Astrocyte (in vitro differentiated cells and primary cell): ENCODE results near the gene MKNK2. TPM values are rescaled to one million over a fixed set of nuclear protein-coding genes. Genes with fewer than 3 reads are reported as not detected.

Source experiments
- DNase-seq: peaks from one replicate; pipeline ENCODE4 v3.0.0-alpha.2; 2010; ENCODE audit warnings: low read depth
- FAIRE-seq: peaks from 2 replicates; lab custom pipeline; 2011; peaks lifted over from hg19 to GRCh38; lab: Jason Lieb, UNC
- H2AFZ ChIP-seq: 2 replicates; pipeline ENCODE4 v1.6.0; 2012; ENCODE audit warnings: low read depth, low read length, inconsistent platforms
- H3K27ac ChIP-seq: 2 replicates; pipeline ENCODE4 v1.5.1; 2011; ENCODE audit warnings: low read depth, low read length, inconsistent platforms
- H3K27me3 ChIP-seq: 2 replicates; pipeline ENCODE4 v1.6.0; 2011; ENCODE audit warnings: low read length, inconsistent platforms; ENCODE audit not compliant: insufficient read depth
- H3K36me3 ChIP-seq: 2 replicates; pipeline ENCODE4 v1.5.1; 2011; ENCODE audit warnings: low read length, inconsistent platforms; ENCODE audit not compliant: insufficient read depth
- H3K4me1 ChIP-seq: 2 replicates; pipeline ENCODE4 v1.5.1; 2011; ENCODE audit warnings: low read length, inconsistent platforms; ENCODE audit not compliant: insufficient read depth
- H3K4me2 ChIP-seq: 2 replicates; pipeline ENCODE4 v1.6.0; 2012; ENCODE audit warnings: low read length, inconsistent platforms
- H3K4me3 ChIP-seq: 2 replicates; pipeline ENCODE4 v1.5.1; 2011; ENCODE audit warnings: low read depth, mild to moderate bottlenecking, low read length, inconsistent platforms; ENCODE audit not compliant: insufficient read depth
- H3K79me2 ChIP-seq: 2 replicates; pipeline ENCODE4 v1.6.0; 2012; ENCODE audit warnings: mild to moderate bottlenecking, low read length, inconsistent platforms; ENCODE audit not compliant: insufficient read depth
- H3K9ac ChIP-seq: 2 replicates; pipeline ENCODE4 v1.6.0; 2012; ENCODE audit warnings: mild to moderate bottlenecking, low read length, inconsistent platforms
- H3K9me3 ChIP-seq: 2 replicates; pipeline ENCODE4 v1.5.1; 2012; ENCODE audit warnings: low read depth, mild to moderate bottlenecking, low read length, inconsistent platforms; ENCODE audit not compliant: insufficient read depth
- H4K20me1 ChIP-seq: 2 replicates; pipeline ENCODE4 v1.6.0; 2012; ENCODE audit warnings: low read length, inconsistent platforms; ENCODE audit not compliant: insufficient read depth
- H3K27ac Mint-ChIP-seq: one replicate; pipeline ENCODE4 v1.8.0; 2021; ENCODE audit warnings: mild to moderate bottlenecking, mixed read lengths; ENCODE audit not compliant: unreplicated experiment
- H3K27me3 Mint-ChIP-seq: one replicate; pipeline ENCODE4 v1.8.0; 2021; ENCODE audit warnings: low read depth, mixed read lengths; ENCODE audit not compliant: unreplicated experiment
- H3K36me3 Mint-ChIP-seq: one replicate; pipeline ENCODE4 v1.8.0; 2021; ENCODE audit warnings: low read depth, mixed read lengths; ENCODE audit not compliant: unreplicated experiment
- H3K4me1 Mint-ChIP-seq: one replicate; pipeline ENCODE4 v1.8.0; 2021; ENCODE audit warnings: low read depth, mixed read lengths; ENCODE audit not compliant: unreplicated experiment
- H3K4me3 Mint-ChIP-seq: one replicate; pipeline ENCODE4 v1.8.0; 2021; ENCODE audit warnings: mild to moderate bottlenecking, moderate library complexity, mixed read lengths; ENCODE audit not compliant: unreplicated experiment
- H3K9me3 Mint-ChIP-seq: one replicate; pipeline ENCODE4 v1.8.0; 2021; ENCODE audit warnings: mild to moderate bottlenecking, mixed read lengths; ENCODE audit not compliant: unreplicated experiment
- EZH2 ChIP-seq: IDR thresholded peaks from 2 replicates; pipeline ENCODE4 v1.6.1; 2012; ENCODE audit warnings: mild to moderate bottlenecking, low read length, inconsistent platforms; ENCODE audit not compliant: insufficient read depth
- total RNA-seq: library from RNA; stranded (reverse); gene quantifications from 2 replicates; pipeline ENCODE4 v1.2.1, GENCODE V29; 2021
- TF ChIP-seq, protein P1 (sequence below): IDR thresholded peaks from 2 replicates; pipeline ENCODE4 v1.5.1; 2011; ENCODE audit warnings: low read depth, mild to moderate bottlenecking, inconsistent platforms, low read length, moderate library complexity; ENCODE audit not compliant: insufficient read depth

Gene MKNK2
- total RNA-seq, 1 donor from 2014 or later, result 146 TPM

DNA sequence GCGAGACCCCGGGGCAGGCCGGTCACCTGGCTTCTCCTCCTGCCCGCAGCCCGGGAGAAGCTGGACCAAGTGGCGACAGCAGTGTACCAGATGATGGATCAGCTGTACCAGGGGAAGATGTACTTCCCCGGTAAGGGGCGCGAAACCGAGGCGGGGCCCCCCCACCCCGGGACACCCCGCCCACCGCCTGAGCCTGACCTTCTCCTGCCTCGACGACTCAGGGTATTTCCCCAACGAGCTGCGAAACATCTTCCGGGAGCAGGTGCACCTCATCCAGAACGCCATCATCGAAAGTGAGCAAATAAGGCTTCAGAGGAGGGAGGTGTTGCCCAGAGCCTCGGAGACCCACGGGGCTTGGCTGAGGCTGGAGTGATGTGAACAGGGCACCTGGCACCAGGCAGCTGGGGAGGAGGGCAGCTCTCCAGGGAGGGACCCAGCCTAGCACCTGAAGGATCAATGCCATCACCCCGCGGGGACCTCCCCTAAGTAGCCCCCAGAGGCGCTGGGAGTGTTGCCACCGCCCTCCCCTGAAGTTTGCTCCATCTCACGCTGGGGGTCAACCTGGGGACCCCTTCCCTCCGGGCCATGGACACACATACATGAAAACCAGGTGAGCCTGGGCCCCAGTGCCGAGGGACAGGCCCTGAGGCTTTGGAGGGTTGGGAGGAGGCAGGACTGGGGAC lies 46.3 kb upstream of the MKNK2 start:
- Mint-ChIP-seq H3K27me3 (no peaks in the 10 kb centered on the region), H3K9me3 (no peaks in the 10 kb centered on the region), H3K4me3 (peak overlapping the region; percentile 77), H3K4me1 (peaks cover 11% of the 10 kb centered on the region), H3K36me3 (peaks cover 12% of the 10 kb centered on the region), H3K27ac (no peak overlapping the region)
- Histone ChIP-seq H3K27me3 (no peaks in the 10 kb centered on the region), H3K9me3 (no peaks in the 10 kb centered on the region), H3K9ac (peak overlapping the region; percentile 42), H3K27ac (no peak overlapping the region), H3K79me2 (peaks cover 40% of the 10 kb centered on the region), H3K4me2 (peak overlapping the region; percentile 86), H3K4me3 (peak overlapping the region; percentile 41), H2AFZ (peak overlapping the region; percentile 43), H3K36me3 (peaks cover 11% of the 10 kb centered on the region), H3K4me1 (peaks cover 6% of the 10 kb centered on the region), H4K20me1 (peaks cover 46% of the 10 kb centered on the region)
- TF ChIP-seq, protein P1, sequence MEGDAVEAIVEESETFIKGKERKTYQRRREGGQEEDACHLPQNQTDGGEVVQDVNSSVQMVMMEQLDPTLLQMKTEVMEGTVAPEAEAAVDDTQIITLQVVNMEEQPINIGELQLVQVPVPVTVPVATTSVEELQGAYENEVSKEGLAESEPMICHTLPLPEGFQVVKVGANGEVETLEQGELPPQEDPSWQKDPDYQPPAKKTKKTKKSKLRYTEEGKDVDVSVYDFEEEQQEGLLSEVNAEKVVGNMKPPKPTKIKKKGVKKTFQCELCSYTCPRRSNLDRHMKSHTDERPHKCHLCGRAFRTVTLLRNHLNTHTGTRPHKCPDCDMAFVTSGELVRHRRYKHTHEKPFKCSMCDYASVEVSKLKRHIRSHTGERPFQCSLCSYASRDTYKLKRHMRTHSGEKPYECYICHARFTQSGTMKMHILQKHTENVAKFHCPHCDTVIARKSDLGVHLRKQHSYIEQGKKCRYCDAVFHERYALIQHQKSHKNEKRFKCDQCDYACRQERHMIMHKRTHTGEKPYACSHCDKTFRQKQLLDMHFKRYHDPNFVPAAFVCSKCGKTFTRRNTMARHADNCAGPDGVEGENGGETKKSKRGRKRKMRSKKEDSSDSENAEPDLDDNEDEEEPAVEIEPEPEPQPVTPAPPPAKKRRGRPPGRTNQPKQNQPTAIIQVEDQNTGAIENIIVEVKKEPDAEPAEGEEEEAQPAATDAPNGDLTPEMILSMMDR, result no peak
- DNase-seq (no peak), FAIRE-seq (no peak)

DNA sequence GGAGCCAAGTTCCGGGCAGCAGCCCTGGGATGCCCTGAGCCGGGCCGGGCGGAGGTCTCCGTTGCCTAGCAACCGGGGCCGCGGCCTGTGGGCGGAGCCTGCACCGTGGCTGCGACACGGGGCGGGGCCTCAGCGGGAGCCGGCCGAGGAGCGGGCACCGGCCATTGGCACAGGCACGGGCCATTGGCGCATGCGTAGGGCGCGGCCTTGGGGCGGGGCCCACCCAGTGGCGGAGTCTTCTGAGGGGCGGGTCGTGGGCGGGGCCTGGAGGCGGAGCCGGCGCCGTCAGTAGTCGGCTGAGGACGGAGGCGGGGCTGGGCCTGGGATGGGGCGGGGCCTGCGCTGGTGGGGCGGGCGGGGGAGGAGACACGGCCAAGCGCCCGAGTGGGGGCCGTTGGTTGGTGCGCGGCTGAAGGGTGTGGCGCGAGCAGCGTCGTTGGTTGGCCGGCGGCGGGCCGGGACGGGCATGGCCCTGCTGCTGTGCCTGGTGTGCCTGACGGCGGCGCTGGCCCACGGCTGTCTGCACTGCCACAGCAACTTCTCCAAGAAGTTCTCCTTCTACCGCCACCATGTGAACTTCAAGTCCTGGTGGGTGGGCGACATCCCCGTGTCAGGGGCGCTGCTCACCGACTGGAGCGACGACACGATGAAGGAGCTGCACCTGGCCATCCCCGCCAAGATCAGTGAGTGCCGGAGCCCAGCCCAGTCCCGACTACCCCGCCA lies 45.6 kb upstream of the MKNK2 start, which contains the start of gene IZUMO4:
TSS of gene IZUMO4 (plus strand) at position 436 of the 723 bp plus-strand sequence. CDS start at position 467, 31 bp downstream.
- H3K27ac ChIP-seq, result peak within 1 kb of the TSS; percentile 83
- peak within 1 kb of the TSS; percentile 78 for H3K4me3 ChIP-seq
- no peaks in the 10 kb centered on the region for H3K27me3 ChIP-seq
- peak within 1 kb of the TSS; percentile 93 for H3K27ac Mint-ChIP-seq
- DNase-seq (peak; percentile 82), FAIRE-seq (no peak)
- no peaks in the 10 kb centered on the region for H3K27me3 Mint-ChIP-seq
- H3K9me3 ChIP-seq, result no peaks in the 10 kb centered on the region
- H3K36me3 Mint-ChIP-seq, result peaks cover 8% of the 10 kb centered on the region
- H3K79me2 ChIP-seq, result peaks cover 40% of the 10 kb centered on the region
- peak within 1 kb of the TSS; percentile 54 for H2AFZ ChIP-seq
- peak within 1 kb of the TSS; percentile 83 for H3K9ac ChIP-seq
- H4K20me1 ChIP-seq, result peaks cover 39% of the 10 kb centered on the region
- peaks cover 6% of the 10 kb centered on the region for H3K4me1 ChIP-seq
- H3K9me3 Mint-ChIP-seq, result no peaks in the 10 kb centered on the region
- peak within 1 kb of the TSS; percentile 86 for H3K4me2 ChIP-seq
- peak within 1 kb of the TSS; percentile 92 for H3K4me3 Mint-ChIP-seq
- H3K4me1 Mint-ChIP-seq, result peaks cover 11% of the 10 kb centered on the region
- H3K36me3 ChIP-seq, result peaks cover 11% of the 10 kb centered on the region
- TF ChIP-seq, protein P1, result no peak
- TF ChIP-seq EZH2, result no peak
